Measurements from ENCODE around the gene ZFYVE21. TPM values are rescaled to one million over a fixed set of nuclear protein-coding genes. Genes with fewer than 3 reads are reported as not detected.
A peak's percentile ranks its signal among the peaks of the same experiment; 100 is the strongest.

The ZFYVE21 gene
- total RNA-seq, 6 donors from 2014 or later, result 29.3 to 92.1 (median 65.5) TPM

- H3K27ac ChIP-seq, result peak overlapping the region in 1 of 4 donors; percentile 52
- no peak for ATAC-seq (ENCODE audit: low FRiP score in 2 of 2)
- peaks cover 7 to 30% (median 20%) of the 10 kb centered on the region in 4 donors for H3K36me3 ChIP-seq
Measured at GRCh38 chr14:103725001-103725682, 9.5 kb downstream of the ZFYVE21 start.

GRCh38 chr14:103725739-103726395, 10.3 kb downstream of the ZFYVE21 start:
- no peaks in the 10 kb centered on the region for H3K27me3 ChIP-seq
- DNase-seq (peak in 1 of 2 donors; percentile 68), ATAC-seq (ENCODE audit: low FRiP score in 2 of 2) (no peak)
- no peak overlapping the region for H3K4me3 ChIP-seq
- WGBS, 2 donors, result 95 to 96% methylated on average over 9 to 16 of the region's 16 CpGs
- peaks cover 7 to 34% (median 21%) of the 10 kb centered on the region in 4 donors for H3K36me3 ChIP-seq
- no peak overlapping the region for H3K27ac ChIP-seq
- TF ChIP-seq POLR2A (IDR thresholded peaks at IDR 0.05) (no peak), POLR2AphosphoS5 (IDR thresholded peaks at IDR 0.05) (no peak), CTCF (IDR thresholded peaks at IDR 0.05) (no peak), EP300 (IDR thresholded peaks at IDR 0.05) (no peak)
- peaks cover 16 to 45% (median 25%) of the 10 kb centered on the region in 4 donors for H3K4me1 ChIP-seq
- H3K9me3 ChIP-seq, result no peaks in the 10 kb centered on the region

More at GRCh38 chr14:103725001-103725682, 9.5 kb downstream of the ZFYVE21 start:
- peak in 1 of 2 donors; percentile 77 for DNase-seq
- Histone ChIP-seq H3K27me3 (no peaks in the 10 kb centered on the region), H3K4me1 (peaks cover 16 to 49% (median 25%) of the 10 kb centered on the region in 4 donors), H3K4me3 (no peak overlapping the region), H3K9me3 (no peaks in the 10 kb centered on the region)
- WGBS, 2 donors, result 95 to 97% methylated on average over 11 to 25 of the region's 29 CpGs
- TF ChIP-seq EP300 (IDR thresholded peaks at IDR 0.05) (no peak), POLR2AphosphoS5 (IDR thresholded peaks at IDR 0.05) (no peak), POLR2A (IDR thresholded peaks at IDR 0.05) (no peak), CTCF (IDR thresholded peaks at IDR 0.05) (no peak)

- DNase-seq (peak in 1 of 2 donors; percentile 70), ATAC-seq (ENCODE audit: low FRiP score in 2 of 2) (no peak)
- Histone ChIP-seq H3K36me3 (peaks cover 7 to 34% (median 21%) of the 10 kb centered on the region in 4 donors), H3K27ac (no peak overlapping the region), H3K4me1 (peaks cover 16 to 41% (median 25%) of the 10 kb centered on the region in 4 donors), H3K4me3 (no peak overlapping the region), H3K9me3 (no peaks in the 10 kb centered on the region), H3K27me3 (no peaks in the 10 kb centered on the region)
- WGBS, 2 donors, result 92 to 99% methylated on average over 16 to 18 of the region's 18 CpGs
- TF ChIP-seq CTCF (IDR thresholded peaks at IDR 0.05) (no peak), POLR2A (IDR thresholded peaks at IDR 0.05) (no peak), EP300 (IDR thresholded peaks at IDR 0.05) (no peak), POLR2AphosphoS5 (IDR thresholded peaks at IDR 0.05) (no peak)
Measured at GRCh38 chr14:103726474-103726873, 10.9 kb downstream of the ZFYVE21 start.

GRCh38 chr14:103727313-103727980, 11.8 kb downstream of the ZFYVE21 start:
- ATAC-seq (ENCODE audit: low FRiP score in 2 of 2) (peak; percentile 13 to 50), DNase-seq (peak; percentile 75 to 89)
- Histone ChIP-seq H3K4me1 (peaks cover 16 to 41% (median 25%) of the 10 kb centered on the region in 4 donors), H3K9me3 (no peaks in the 10 kb centered on the region), H3K27me3 (no peaks in the 10 kb centered on the region), H3K36me3 (peaks cover 7 to 42% (median 26%) of the 10 kb centered on the region in 4 donors), H3K27ac (peak overlapping the region in 1 of 4 donors; percentile 2), H3K4me3 (no peak overlapping the region)
- no peak for TF ChIP-seq EP300 (IDR thresholded peaks at IDR 0.05)
- no peak for TF ChIP-seq POLR2AphosphoS5 (IDR thresholded peaks at IDR 0.05)
- TF ChIP-seq CTCF (IDR thresholded peaks at IDR 0.05), result peak in 4 of 6 experiments; percentile 16 to 57 (median 34)
- no peak for TF ChIP-seq POLR2A (IDR thresholded peaks at IDR 0.05)
- 81 to 88% methylated on average over 23 to 52 of the region's 53 CpGs for WGBS, 2 donors
